ENCODE data around the gene SLC19A2. TPM values are rescaled to one million over a fixed set of nuclear protein-coding genes. Genes with fewer than 3 reads are reported as not detected.

SLC19A2 gene
- total RNA-seq, 1 donor from 2014 or later, result 12.3 TPM

GRCh38 chr1:169486281-169487051 is 722 bp upstream of the SLC19A2 start:
- TF ChIP-seq CTCF (conservative IDR thresholded peaks at IDR 0.05; ENCODE audit: low read depth, low read length), result no peak
- peak; percentile 71 for DNase-seq (ENCODE audit: low read depth)
- peak overlapping the region; percentile 71 for H3K4me3 ChIP-seq (ENCODE audit: low read depth, low read length)

DNA sequence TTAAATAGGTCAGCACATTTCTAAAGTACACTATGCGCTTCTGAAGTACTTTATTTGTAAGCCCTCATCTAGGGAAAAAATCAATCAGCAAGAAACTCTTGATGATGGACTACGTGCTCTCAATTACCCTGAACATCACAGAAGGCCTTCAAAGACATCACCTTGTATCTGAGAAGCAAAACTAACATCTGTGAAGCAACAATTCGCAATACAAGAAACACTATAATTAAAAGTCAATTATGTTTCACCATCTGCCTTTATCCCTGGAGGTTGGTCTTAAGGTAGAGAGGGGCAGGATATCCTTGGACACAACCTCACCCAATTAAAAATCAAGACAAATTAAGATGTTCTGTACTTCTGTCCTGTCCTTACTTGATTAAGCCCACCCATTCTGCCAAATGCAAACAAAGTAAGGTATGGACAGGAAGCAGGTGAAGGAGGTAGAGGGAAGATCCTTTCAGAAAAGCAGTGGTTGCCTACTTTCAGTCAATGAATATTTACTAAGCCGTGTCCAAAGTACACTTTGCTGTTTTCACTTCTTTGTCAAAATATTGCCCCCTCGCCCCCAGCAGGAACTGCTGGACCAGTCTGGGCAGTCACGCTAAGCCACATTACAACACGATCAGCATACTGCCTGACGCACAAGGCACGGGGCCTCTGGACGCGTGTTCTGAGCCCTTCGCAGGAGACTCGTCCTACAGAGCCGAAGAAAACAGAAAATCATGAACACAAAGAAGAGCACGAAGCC is 887 bp downstream of the SLC19A2 start:
- no peak for TF ChIP-seq CTCF (conservative IDR thresholded peaks at IDR 0.05; ENCODE audit: low read depth, low read length)
- no peak for DNase-seq (ENCODE audit: low read depth)
- peak overlapping the region; percentile 71 for H3K4me3 ChIP-seq (ENCODE audit: low read depth, low read length)

DNA sequence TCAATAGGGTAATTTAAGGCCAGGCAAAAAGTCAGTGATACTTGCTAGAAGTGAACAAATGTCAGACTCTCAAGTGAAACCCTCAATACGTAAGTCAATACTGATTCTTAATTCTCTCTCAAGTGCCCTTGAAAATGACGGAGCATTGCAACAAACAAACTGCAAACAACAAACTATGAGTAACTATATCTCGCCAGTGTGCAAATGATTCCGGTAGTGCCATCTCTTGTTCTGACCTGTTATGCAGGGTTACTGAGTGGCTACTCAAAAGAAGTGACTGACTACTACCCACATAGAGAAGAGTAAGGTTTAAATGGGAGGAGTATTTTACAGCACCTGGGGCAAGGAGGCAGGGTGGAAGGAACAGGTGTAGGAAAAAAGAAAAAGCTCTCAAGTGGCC is 1.6 kb downstream of the SLC19A2 start:
- peak overlapping the region; percentile 71 for H3K4me3 ChIP-seq (ENCODE audit: low read depth, low read length)
- no peak for TF ChIP-seq CTCF (conservative IDR thresholded peaks at IDR 0.05; ENCODE audit: low read depth, low read length)
- no peak for DNase-seq (ENCODE audit: low read depth)

GRCh38 chr1:169483500-169483966 is 2.2 kb downstream of the SLC19A2 start:
- no peak for TF ChIP-seq CTCF (conservative IDR thresholded peaks at IDR 0.05; ENCODE audit: low read depth, low read length)
- peak; percentile 79 for DNase-seq (ENCODE audit: low read depth)
- H3K4me3 ChIP-seq (ENCODE audit: low read depth, low read length), result peak overlapping the region; percentile 71

- DNase-seq (ENCODE audit: low read depth), result no peak
- H3K4me3 ChIP-seq (ENCODE audit: low read depth, low read length), result no peak overlapping the region
- no peak for TF ChIP-seq CTCF (conservative IDR thresholded peaks at IDR 0.05; ENCODE audit: low read depth, low read length)
Observed at GRCh38 chr1:169479363-169480066, 6.2 kb downstream of the SLC19A2 start.

DNA sequence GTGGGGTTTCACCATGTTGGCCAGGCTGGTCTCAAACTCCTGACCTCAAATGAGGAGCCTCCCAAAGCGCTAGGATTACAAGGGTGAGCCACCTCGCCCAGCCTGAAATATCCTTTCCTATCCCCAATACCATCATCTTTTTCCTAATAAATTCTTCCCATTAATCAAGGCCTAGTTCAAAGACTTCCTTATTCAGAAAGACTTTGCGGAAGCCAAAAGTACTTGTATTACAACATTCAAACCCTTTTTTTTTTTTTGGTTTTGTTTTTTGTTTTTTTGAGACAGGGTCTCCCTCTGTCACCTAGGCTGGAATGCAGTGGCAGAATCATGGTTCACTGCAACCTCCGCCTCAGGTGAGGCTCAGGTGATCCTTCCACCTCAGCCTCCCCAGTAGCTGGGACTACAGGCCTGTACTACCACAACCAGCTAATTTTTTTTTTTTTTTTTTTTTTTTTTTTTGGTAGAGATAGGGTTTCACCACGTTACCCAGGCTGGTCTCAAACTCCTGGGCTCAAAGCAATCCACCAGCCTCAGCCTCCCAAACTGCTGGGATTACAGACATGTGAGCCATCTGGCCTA is 7.6 kb downstream of the SLC19A2 start:
- no peak for DNase-seq (ENCODE audit: low read depth)
- no peak overlapping the region for H3K4me3 ChIP-seq (ENCODE audit: low read depth, low read length)
- no peak for TF ChIP-seq CTCF (conservative IDR thresholded peaks at IDR 0.05; ENCODE audit: low read depth, low read length)

Measured in epithelial cell of proximal tubule (primary cell).